ENCODE measurements around the gene B4GAT1. TPM values are rescaled to one million over a fixed set of nuclear protein-coding genes. Genes with fewer than 3 reads are reported as not detected.

Gene B4GAT1
- total and polyA plus RNA-seq, 2 of the 4 experiments (the other 2 are of a cell fraction), result 10.6 to 18.4 TPM

DNA sequence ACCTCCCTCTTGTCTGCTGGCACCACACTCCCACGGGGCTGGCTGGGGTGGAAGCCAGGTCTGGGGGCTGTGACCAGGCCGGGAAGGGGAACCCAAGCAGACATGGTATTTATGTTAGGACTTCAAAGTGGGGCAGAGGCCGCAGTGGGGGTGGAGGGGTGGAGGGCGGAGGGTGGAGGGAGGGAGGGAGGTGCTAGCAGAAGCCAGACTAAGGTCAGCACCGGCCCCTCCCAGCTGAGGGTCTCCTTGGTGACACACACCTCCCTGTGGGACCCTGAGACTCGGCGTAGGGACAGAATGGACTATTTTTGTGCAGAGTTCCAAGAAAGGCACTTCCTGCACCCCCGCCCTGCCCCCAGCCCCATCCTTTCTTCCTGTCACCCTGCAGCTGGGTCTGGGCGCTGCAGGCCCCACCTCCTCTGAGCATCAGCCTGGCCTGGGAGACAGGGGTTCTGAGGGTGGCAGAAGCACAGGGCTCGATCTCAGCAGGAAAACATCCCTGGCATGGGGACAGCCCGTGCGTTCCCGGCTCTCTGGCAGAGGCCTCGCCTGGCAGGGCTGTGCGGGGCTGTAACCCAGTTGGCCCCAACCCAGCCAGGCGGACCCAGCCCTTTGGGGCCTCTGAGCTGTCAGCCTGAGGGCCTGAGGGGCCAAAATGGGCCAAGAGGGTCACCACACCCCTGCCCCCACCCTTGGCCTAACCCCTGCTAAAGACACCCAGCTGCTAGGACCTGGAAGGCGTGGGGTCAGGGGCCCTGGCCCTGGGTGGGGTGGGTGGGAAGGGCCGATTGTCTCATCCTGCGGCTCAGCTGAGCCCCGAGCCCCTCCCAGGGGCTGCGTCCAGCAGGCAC, 20.9 kb downstream of the B4GAT1 start:
- H3K9ac ChIP-seq (ENCODE audit: low read depth, low read length), result peak overlapping the region; percentile 56
- peak overlapping the region; percentile 13; the same call in 1 of the 2 replicates for H3K4me2 ChIP-seq (ENCODE audit: low read depth, low read length)
- H4K20me1 ChIP-seq (ENCODE audit: insufficient read depth, low read length), result no peaks in the 10 kb centered on the region
- H4K8ac ChIP-seq (ENCODE audit: low read depth in 2 of 2, low read length in 2 of 2), result peak overlapping the region; percentile 81 to 100
- no peak overlapping the region for H3K4me3 ChIP-seq (ENCODE audit: insufficient read depth, low read depth, low read length)
- peaks cover 43% of the 10 kb centered on the region for H3K4me1 ChIP-seq (ENCODE audit: control insufficient read depth, insufficient read depth, low read length)
- H3K27me3 ChIP-seq (ENCODE audit: control insufficient read depth, insufficient read depth, low read length), result no peaks in the 10 kb centered on the region
- peak overlapping the region; percentile 100 for H3K4ac ChIP-seq (ENCODE audit: low read depth, low read length)
- peak overlapping the region; percentile 88 for H3K18ac ChIP-seq (ENCODE audit: low read depth, low read length)
- peak overlapping the region; percentile 100 for H2BK120ac ChIP-seq (ENCODE audit: low read depth, low read length)
- H4K91ac ChIP-seq (ENCODE audit: insufficient read depth, low read depth, low read length), result peak overlapping the region; percentile 100
- H3K36me3 ChIP-seq (ENCODE audit: control insufficient read depth, insufficient read depth, low read length), result peaks cover 1% of the 10 kb centered on the region
- TF ChIP-seq BHLHE40 (IDR thresholded peaks at IDR 0.05; ENCODE audit: low read depth, low read length) (peak; percentile 33; the same call in 1 of the 2 replicates), FOS (IDR thresholded peaks at IDR 0.05; ENCODE audit: low read depth, low read length) (no peak)
- H3K14ac ChIP-seq (replicated peaks; ENCODE audit: low read depth, low read length), result peak overlapping the region; percentile 100
- H2AFZ ChIP-seq (replicated peaks; ENCODE audit: low read length, poor library complexity), result peak overlapping the region; percentile 96
- H3K9me1 ChIP-seq (ENCODE audit: insufficient read depth, low read length), result peaks cover 29% of the 10 kb centered on the region
- peak overlapping the region; percentile 100 for H2BK15ac ChIP-seq (ENCODE audit: low read depth, low read length)
- POLR2A ChIA-PET (ENCODE audit: unreplicated experiment), result interaction anchor here (0.5 to 1.1 kb wide), 10 partner anchors 8 to 827 kb away, joined by 3 to 18 read pairs (median 4); partner anchors contain the start of genes CD248, RIN1, RNASEH2C and YIF1A
- peak overlapping the region; percentile 100 for H2AK5ac ChIP-seq (ENCODE audit: low read depth, low read length)
- H3K56ac ChIP-seq (ENCODE audit: extremely low read depth, insufficient read depth, low read length), result peak overlapping the region; percentile 90; the same call in 1 of the 2 replicates
- no TSS peak for BruUV-seq (replicated peaks)
- DNase-seq, result no peak
- H2BK20ac ChIP-seq (ENCODE audit: low read depth, low read length), result peak overlapping the region; percentile 100
- ATAC-seq (ENCODE audit: low read depth), result peak; percentile 54
- peak overlapping the region; percentile 100 for H2BK5ac ChIP-seq (ENCODE audit: low read depth, low read length, poor library complexity, severe bottlenecking)
- dilution Hi-C loops (cut with HindIII; ENCODE audit: low sequenced_read_pairs, unreplicated experiment), result no loop called here
- peak overlapping the region; percentile 88 for H4K5ac ChIP-seq (ENCODE audit: low read depth, low read length)
- H3K9me3 ChIP-seq (ENCODE audit: control insufficient read depth, insufficient read depth, low read length), result no peaks in the 10 kb centered on the region
- peaks cover 0 to 38% of the 10 kb centered on the region in 2 experiments; a peak in 3 of 4 replicates for H3K79me1 ChIP-seq (ENCODE audit: low read depth in 1 of 2, low read length in 2 of 2)
- intact Hi-C loops (cut with micrococcal nuclease), result no loop called here
- 0% methylated on average over 5 of the region's 21 CpGs; no CpG with 5 or more reads in 1 of the 2 experiments for WGBS, 2 experiments (ENCODE audit: extremely low coverage in 2 of 2, insufficient read length in 1 of 2)
- CTCF ChIA-PET, result interaction anchor here (0.6 to 1.0 kb wide), 4 partner anchors 13 to 62 kb away, joined by 4 read pairs; no protein-coding TSS in a partner anchor
- peak overlapping the region; percentile 93 for H3K23ac ChIP-seq (ENCODE audit: low read depth, low read length)
- peak overlapping the region; percentile 95 for H3K27ac ChIP-seq (ENCODE audit: insufficient read depth, low read length)
- in situ Hi-C loops (cut with MboI; ENCODE audit: low sequenced_read_pairs), result no loop called here
- peak overlapping the region; percentile 100 for H2AK9ac ChIP-seq (replicated peaks; ENCODE audit: low read depth, low read length, poor library complexity)
